ENCODE measurements around the gene KLC3. TPM values are rescaled to one million over a fixed set of nuclear protein-coding genes. Genes with fewer than 3 reads are reported as not detected.

Gene KLC3
- total and polyA plus RNA-seq, 2 donors (not counting 1 experiment from before 2014, with no cell fraction given), result not detected

DNA sequence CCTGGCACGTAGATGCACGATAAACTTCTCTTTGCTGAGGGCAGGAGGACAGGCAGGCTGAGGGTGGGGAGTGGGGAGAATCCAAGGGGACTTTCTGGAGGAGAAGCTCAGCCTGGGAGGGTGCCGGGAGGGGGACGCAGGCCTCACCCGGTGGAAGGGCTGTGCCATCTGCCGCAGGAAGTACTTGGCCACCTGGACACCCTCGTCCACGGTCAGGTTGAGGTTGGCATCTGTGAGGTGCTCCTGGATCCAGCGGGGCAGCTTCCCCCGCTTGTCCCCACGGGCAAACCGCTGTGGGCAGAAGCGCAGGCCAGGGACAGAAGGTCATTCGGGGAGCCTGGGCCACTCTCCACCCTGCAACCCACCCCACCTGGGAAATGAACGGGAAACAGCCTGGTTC is 11.5 kb downstream of the KLC3 start:
- no peak for TF ChIP-seq EZH2 (IDR thresholded peaks at IDR 0.05; ENCODE audit: borderline replicate concordance, insufficient read depth, low read depth, low read length, poor library complexity, severe bottlenecking)
- no peak for TF ChIP-seq CTCF (IDR thresholded peaks at IDR 0.05)
- no peak for ATAC-seq (ENCODE audit: low read depth)
- intact Hi-C loops (cut with micrococcal nuclease), result no loop called here
- ChIA-PET POLR2A (no interaction called here), CTCF (no interaction called here)
- H3K9ac ChIP-seq (ENCODE audit: low read length), result no peak overlapping the region
- H3K4me3 Mint-ChIP-seq, result no peak overlapping the region
- no peak overlapping the region for H2AFZ ChIP-seq (ENCODE audit: insufficient read depth, low read depth, low read length, poor library complexity, severe bottlenecking)
- H3K27me3 Mint-ChIP-seq, result no peaks in the 10 kb centered on the region
- 91% methylated on average over 13 of the region's 15 CpGs for WGBS (ENCODE audit: insufficient coverage)
- H3K4me2 ChIP-seq (replicated peaks; ENCODE audit: low read depth, low read length, poor library complexity, severe bottlenecking), result no peak overlapping the region
- H3K9me3 ChIP-seq (ENCODE audit: control extremely low read depth in 1 of 3, control insufficient read depth in 2 of 3, insufficient read depth in 1 of 3, low read length in 2 of 3), result no peaks in the 10 kb centered on the region
- no peak overlapping the region for H3K4me3 ChIP-seq (ENCODE audit: control extremely low read depth in 1 of 5, extremely low read depth in 1 of 5, insufficient read depth in 1 of 5, low read depth in 2 of 5, low read length in 4 of 5)
- H3K4me1 ChIP-seq (ENCODE audit: control insufficient read depth in 2 of 2, insufficient read depth in 2 of 2, low read length in 2 of 2), result no peaks in the 10 kb centered on the region
- no peaks in the 10 kb centered on the region for H3K4me1 Mint-ChIP-seq
- H3K27ac Mint-ChIP-seq, result no peak overlapping the region
- H3K9me3 Mint-ChIP-seq (ENCODE audit: insufficient read depth), result no peaks in the 10 kb centered on the region
- H3K27me3 ChIP-seq (replicated peaks in 1 of 4; ENCODE audit: control extremely low read depth in 1 of 4, control insufficient read depth in 3 of 4, insufficient read depth in 4 of 4, low read length in 3 of 4), result no peaks in the 10 kb centered on the region
- H4K20me1 ChIP-seq (ENCODE audit: control insufficient read depth, insufficient read depth, low read length, poor library complexity, severe bottlenecking), result no peaks in the 10 kb centered on the region
- H3K79me2 ChIP-seq (ENCODE audit: control insufficient read depth, insufficient read depth, low read length), result no peaks in the 10 kb centered on the region
- no peak for DNase-seq
- no peak overlapping the region for H3K27ac ChIP-seq (ENCODE audit: low read length in 2 of 2)
- peaks cover 1 to 5% of the 10 kb centered on the region in 2 experiments for H3K36me3 ChIP-seq (replicated peaks in 1 of 2; ENCODE audit: control extremely low read depth in 1 of 2, control insufficient read depth in 1 of 2, extremely low read depth in 1 of 2, insufficient read depth in 2 of 2, low read length in 1 of 2)

DNA sequence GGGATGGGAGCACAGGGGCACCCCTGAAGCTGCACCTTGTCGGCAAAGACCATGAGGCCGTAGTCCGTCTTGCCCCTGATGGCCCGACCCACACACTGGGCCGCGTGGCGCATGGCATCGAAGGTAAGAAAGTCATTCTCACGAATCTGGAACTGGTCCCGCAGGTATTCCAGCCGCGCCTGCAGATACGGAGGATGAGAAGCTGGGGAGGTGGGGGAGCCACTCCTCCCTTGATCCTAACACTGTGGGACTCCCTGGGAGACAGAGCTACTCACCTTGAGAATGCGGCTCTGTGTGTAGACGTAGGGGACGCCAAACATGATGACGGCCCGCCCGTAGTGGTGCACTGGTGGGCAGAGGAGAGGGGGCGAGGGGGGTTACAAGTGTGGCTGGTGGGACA is 11.9 kb downstream of the KLC3 start:
- H3K27ac Mint-ChIP-seq, result no peak overlapping the region
- H3K9ac ChIP-seq (ENCODE audit: low read length), result no peak overlapping the region
- H2AFZ ChIP-seq (ENCODE audit: insufficient read depth, low read depth, low read length, poor library complexity, severe bottlenecking), result no peak overlapping the region
- no peaks in the 10 kb centered on the region for H3K27me3 ChIP-seq (replicated peaks in 1 of 4; ENCODE audit: control extremely low read depth in 1 of 4, control insufficient read depth in 3 of 4, insufficient read depth in 4 of 4, low read length in 3 of 4)
- no peaks in the 10 kb centered on the region for H3K9me3 ChIP-seq (ENCODE audit: control extremely low read depth in 1 of 3, control insufficient read depth in 2 of 3, insufficient read depth in 1 of 3, low read length in 2 of 3)
- H3K4me3 ChIP-seq (ENCODE audit: control extremely low read depth in 1 of 5, extremely low read depth in 1 of 5, insufficient read depth in 1 of 5, low read depth in 2 of 5, low read length in 4 of 5), result no peak overlapping the region
- H3K4me1 Mint-ChIP-seq, result no peaks in the 10 kb centered on the region
- H3K4me1 ChIP-seq (ENCODE audit: control insufficient read depth in 2 of 2, insufficient read depth in 2 of 2, low read length in 2 of 2), result no peaks in the 10 kb centered on the region
- POLR2A ChIA-PET, result no interaction called here
- intact Hi-C loops (cut with micrococcal nuclease), result no loop called here
- peaks cover 1 to 5% of the 10 kb centered on the region in 2 experiments for H3K36me3 ChIP-seq (replicated peaks in 1 of 2; ENCODE audit: control extremely low read depth in 1 of 2, control insufficient read depth in 1 of 2, extremely low read depth in 1 of 2, insufficient read depth in 2 of 2, low read length in 1 of 2)
- DNase-seq, result no peak
- no peaks in the 10 kb centered on the region for H3K79me2 ChIP-seq (ENCODE audit: control insufficient read depth, insufficient read depth, low read length)
- no peak overlapping the region for H3K4me2 ChIP-seq (replicated peaks; ENCODE audit: low read depth, low read length, poor library complexity, severe bottlenecking)
- no peak overlapping the region for H3K4me3 Mint-ChIP-seq
- TF ChIP-seq EZH2 (IDR thresholded peaks at IDR 0.05; ENCODE audit: borderline replicate concordance, insufficient read depth, low read depth, low read length, poor library complexity, severe bottlenecking), result no peak
- no peak for TF ChIP-seq CTCF (IDR thresholded peaks at IDR 0.05)
- no peaks in the 10 kb centered on the region for H3K9me3 Mint-ChIP-seq (ENCODE audit: insufficient read depth)
- H4K20me1 ChIP-seq (ENCODE audit: control insufficient read depth, insufficient read depth, low read length, poor library complexity, severe bottlenecking), result no peaks in the 10 kb centered on the region
- no peak for ATAC-seq (ENCODE audit: low read depth)
- 95% methylated on average over 18 of the region's 20 CpGs for WGBS (ENCODE audit: insufficient coverage)
- CTCF ChIA-PET, result no interaction called here
- no peak overlapping the region for H3K27ac ChIP-seq (ENCODE audit: low read length in 2 of 2)
- no peaks in the 10 kb centered on the region for H3K27me3 Mint-ChIP-seq

Measured in B cell (primary cell).